Mononuclear cell (primary cell): ENCODE results near the gene KIF2C. TPM values are rescaled to one million over a fixed set of nuclear protein-coding genes. Genes with fewer than 3 reads are reported as not detected.
"Not testable (repeated sequence)": the region's sequence is repeated elsewhere in the genome, so short reads cannot be mapped to it uniquely, and the experiment has no call there.

Source experiments
- H3K27me3 ChIP-seq: 2 replicates; pipeline ENCODE4 v1.6.0; 2011; ENCODE audit warnings: low read length, control low read depth; ENCODE audit not compliant: insufficient read depth
- H3K4me1 ChIP-seq: 2 replicates; pipeline ENCODE4 v1.5.1; 2011; ENCODE audit warnings: mild to moderate bottlenecking, low read length, control low read depth; ENCODE audit not compliant: insufficient read depth
- H3K4me3 ChIP-seq: 2 replicates; pipeline ENCODE4 v1.5.1; 2011; ENCODE audit warnings: mild to moderate bottlenecking, low read length, moderate library complexity
- H3K9me3 ChIP-seq: 2 replicates; pipeline ENCODE4 v1.5.1; 2011; ENCODE audit warnings: low read depth, mild to moderate bottlenecking, control low read depth, low read length
- total RNA-seq: library from RNA; depleted of rRNA; stranded (reverse); fragments of >200 nt; gene quantifications from one replicate; pipeline ENCODE4 v1.2.3, GENCODE V29; 2012

The KIF2C gene
- total RNA-seq, result 0.21 TPM

- no peaks in the 10 kb centered on the region for H3K9me3 ChIP-seq
- no peaks in the 10 kb centered on the region for H3K27me3 ChIP-seq
- H3K4me1 ChIP-seq, result peaks cover 20% of the 10 kb centered on the region
- H3K4me3 ChIP-seq, result peak within 1 kb of the TSS; percentile 76
Measured at GRCh38 chr1:44739307-44740178, at the start of gene KIF2C. KIF2C (plus strand) TSS chr1:44739837; CDS start chr1:44739933, 96 bp downstream.

DNA sequence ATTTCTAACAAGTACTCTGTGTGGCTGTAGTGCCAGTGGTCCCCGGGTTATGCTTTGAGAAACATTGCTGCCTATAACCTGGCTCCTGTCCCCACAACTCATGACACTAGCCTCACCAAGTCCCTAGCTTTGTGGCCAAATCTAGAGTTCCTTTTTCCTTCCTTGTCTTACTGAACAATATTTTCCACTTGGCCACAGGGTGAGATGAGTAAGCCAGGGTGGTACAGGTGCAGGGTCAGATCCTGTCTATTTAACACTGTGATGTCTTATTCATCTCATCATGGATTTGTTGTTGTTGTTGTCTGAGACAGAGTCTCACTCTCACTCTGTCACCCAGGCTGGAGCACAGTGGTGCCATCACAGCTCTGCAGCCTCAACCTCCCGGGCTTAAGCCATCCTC lies 46.5 kb upstream of the KIF2C start:
- Histone ChIP-seq H3K4me1 (peaks cover 22% of the 10 kb centered on the region), H3K4me3 (no peak overlapping the region), H3K27me3 (no peaks in the 10 kb centered on the region), H3K9me3 (no peaks in the 10 kb centered on the region)

GRCh38 chr1:44693900-44694299 lies 45.7 kb upstream of the KIF2C start:
- Histone ChIP-seq H3K9me3 (no peaks in the 10 kb centered on the region), H3K4me1 (peaks cover 29% of the 10 kb centered on the region), H3K27me3 (no peaks in the 10 kb centered on the region), H3K4me3 (no peak overlapping the region)

DNA sequence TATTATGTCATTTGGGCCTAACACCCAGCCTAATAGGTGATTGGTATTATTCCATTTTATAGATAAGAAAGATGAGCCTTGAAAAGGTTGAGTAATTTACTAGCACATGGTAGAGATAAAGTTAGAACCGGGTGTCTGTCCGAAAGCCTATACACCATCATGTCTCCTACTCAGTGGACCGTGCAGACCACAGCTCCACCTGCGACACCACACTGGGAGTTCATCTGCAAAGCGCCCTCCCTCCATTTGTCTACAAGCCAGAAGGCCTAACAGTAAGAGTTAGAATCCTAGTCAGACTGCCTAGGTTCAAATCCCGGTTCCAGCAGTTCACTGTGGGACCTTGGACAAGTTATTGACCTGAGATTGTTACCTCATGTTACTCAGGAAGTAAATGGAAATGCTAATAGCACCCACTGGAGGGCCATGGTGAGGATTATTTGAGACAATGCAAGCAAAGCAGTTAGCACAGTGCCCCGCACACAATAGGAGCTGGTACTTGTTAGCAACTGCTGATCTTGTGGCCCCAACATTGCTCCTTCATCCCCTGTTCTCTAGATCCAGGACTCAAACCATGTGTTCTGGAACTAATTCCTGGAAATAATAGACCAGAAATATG lies 44.7 kb upstream of the KIF2C start:
- H3K4me3 ChIP-seq, result no peak overlapping the region
- no peaks in the 10 kb centered on the region for H3K9me3 ChIP-seq
- H3K27me3 ChIP-seq, result no peaks in the 10 kb centered on the region
- H3K4me1 ChIP-seq, result peaks cover 30% of the 10 kb centered on the region

DNA sequence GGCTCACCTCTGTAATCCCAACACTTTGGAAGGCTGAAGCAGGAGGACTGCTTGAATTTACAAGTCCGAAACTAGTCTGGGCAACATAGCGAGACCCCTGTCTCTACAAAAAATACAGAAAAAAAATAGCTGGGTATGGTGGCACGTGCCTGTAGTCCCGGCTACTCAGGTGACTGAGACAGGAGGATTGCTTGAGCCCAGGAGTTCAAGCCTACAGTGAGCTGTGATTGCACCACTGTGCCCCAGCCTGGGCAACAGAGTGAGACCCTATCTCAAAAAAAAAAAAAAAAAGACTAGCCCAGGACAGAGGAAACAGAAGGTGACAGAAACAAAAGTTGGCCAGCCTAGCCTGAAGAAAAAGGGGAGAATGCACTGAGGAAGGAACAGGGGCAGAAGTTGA lies 44.0 kb upstream of the KIF2C start:
- Histone ChIP-seq H3K4me3 (no peak overlapping the region), H3K4me1 (peaks cover 30% of the 10 kb centered on the region), H3K27me3 (no peaks in the 10 kb centered on the region), H3K9me3 (no peaks in the 10 kb centered on the region)

DNA sequence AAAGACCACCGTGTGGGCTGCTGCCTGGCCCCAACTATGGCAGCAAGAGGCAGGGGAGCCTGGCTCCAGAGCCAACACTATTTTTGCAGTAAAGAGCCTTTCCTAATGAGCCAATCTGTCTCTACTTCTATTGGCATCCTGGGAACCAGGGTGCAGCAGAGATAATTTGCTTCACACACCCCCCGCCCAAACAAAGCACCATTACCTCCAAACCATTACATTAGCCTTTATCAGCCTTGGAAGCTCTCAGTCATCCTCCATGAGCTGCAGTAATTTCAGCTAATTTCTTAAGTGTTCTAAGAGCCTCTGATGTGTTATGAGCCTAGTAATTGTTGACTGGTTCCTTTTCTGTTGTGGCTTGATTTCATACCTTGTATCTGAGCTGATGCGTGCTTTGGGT lies 43.5 kb upstream of the KIF2C start:
- H3K4me3 ChIP-seq, result no peak overlapping the region
- no peaks in the 10 kb centered on the region for H3K9me3 ChIP-seq
- peaks cover 30% of the 10 kb centered on the region for H3K4me1 ChIP-seq
- H3K27me3 ChIP-seq, result no peaks in the 10 kb centered on the region

DNA sequence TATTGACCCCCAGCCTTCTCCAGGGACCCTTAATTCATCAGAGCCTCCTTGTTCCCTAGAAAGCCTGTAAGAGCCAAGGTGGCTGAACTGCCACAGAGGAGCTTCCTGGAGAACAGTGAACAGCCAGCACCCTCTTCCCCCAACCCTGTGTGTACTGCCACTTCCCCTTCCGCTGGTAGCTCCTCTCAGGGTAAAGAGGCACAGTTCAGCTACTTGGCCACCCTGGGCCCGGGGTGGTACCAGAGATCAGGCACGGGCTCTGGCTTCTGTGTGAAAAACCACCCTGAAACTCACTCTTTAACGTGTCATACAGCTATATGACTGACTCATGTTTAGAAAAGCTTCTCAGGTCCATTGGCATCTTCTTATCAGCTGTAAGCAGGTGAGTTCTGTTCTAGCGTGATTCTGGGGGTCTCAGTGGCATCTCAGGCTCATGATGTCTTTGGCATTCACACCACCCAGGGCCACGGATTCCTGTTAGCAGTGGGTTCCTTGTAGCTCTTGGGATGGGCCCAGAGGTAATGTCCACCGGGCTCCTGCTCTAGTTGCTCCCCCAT lies 42.8 kb upstream of the KIF2C start:
- no peaks in the 10 kb centered on the region for H3K27me3 ChIP-seq
- peaks cover 30% of the 10 kb centered on the region for H3K4me1 ChIP-seq
- H3K9me3 ChIP-seq, result no peaks in the 10 kb centered on the region
- H3K4me3 ChIP-seq, result no peak overlapping the region

- Histone ChIP-seq H3K4me1 (peaks cover 30% of the 10 kb centered on the region), H3K4me3 (no peak overlapping the region), H3K27me3 (no peaks in the 10 kb centered on the region), H3K9me3 (no peaks in the 10 kb centered on the region)
Measured at GRCh38 chr1:44698138-44698537, 41.5 kb upstream of the KIF2C start.

DNA sequence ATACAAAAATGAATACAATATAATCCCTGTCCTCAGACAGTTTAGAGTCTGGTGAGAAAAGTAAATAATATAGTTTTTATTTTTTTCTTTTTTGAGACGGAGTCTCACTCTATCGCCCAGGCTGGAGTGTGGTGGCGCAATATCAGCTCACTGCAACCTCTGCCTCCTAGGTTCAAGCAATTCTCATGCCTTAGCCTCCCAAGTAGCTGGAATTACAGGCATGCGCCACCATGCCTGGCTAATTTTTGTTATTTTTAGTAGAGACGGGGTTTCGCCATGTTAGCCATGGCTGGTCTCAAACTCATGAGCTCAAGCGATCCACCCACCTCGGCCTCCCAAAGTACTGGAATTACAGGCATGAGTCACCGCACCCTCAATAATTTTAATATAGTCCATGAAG lies 40.3 kb upstream of the KIF2C start:
- H3K9me3 ChIP-seq, H3K4me3 ChIP-seq, H3K27me3 ChIP-seq: not testable (repeated sequence)
- peaks cover 30% of the 10 kb centered on the region for H3K4me1 ChIP-seq

- no peaks in the 10 kb centered on the region for H3K27me3 ChIP-seq
- no peaks in the 10 kb centered on the region for H3K9me3 ChIP-seq
- no peak overlapping the region for H3K4me3 ChIP-seq
- H3K4me1 ChIP-seq, result peaks cover 30% of the 10 kb centered on the region
Measured at GRCh38 chr1:44700573-44700972, 39.1 kb upstream of the KIF2C start.

- Histone ChIP-seq H3K27me3 (no peaks in the 10 kb centered on the region), H3K4me1 (peaks cover 27% of the 10 kb centered on the region), H3K9me3 (no peaks in the 10 kb centered on the region), H3K4me3 (no peak overlapping the region)
Measured at GRCh38 chr1:44701141-44701573, 38.5 kb upstream of the KIF2C start.

GRCh38 chr1:44705470-44705869 lies 34.2 kb upstream of the KIF2C start:
- H3K27me3 ChIP-seq, result no peaks in the 10 kb centered on the region
- no peaks in the 10 kb centered on the region for H3K9me3 ChIP-seq
- peaks cover 6% of the 10 kb centered on the region for H3K4me1 ChIP-seq
- no peak overlapping the region for H3K4me3 ChIP-seq

- Histone ChIP-seq H3K9me3 (no peaks in the 10 kb centered on the region), H3K27me3 (no peaks in the 10 kb centered on the region), H3K4me3 (no peak overlapping the region), H3K4me1 (peaks cover 6% of the 10 kb centered on the region)
Measured at GRCh38 chr1:44705938-44706337, 33.7 kb upstream of the KIF2C start.

GRCh38 chr1:44707112-44707881 lies 32.3 kb upstream of the KIF2C start:
- no peak overlapping the region for H3K4me3 ChIP-seq
- peaks cover 6% of the 10 kb centered on the region for H3K4me1 ChIP-seq
- H3K9me3 ChIP-seq, result no peaks in the 10 kb centered on the region
- no peaks in the 10 kb centered on the region for H3K27me3 ChIP-seq
